Right lobe of liver (tissue), 6 donors: ENCODE measurements around the gene ARHGEF1. TPM values are rescaled to one million over a fixed set of nuclear protein-coding genes. Genes with fewer than 3 reads are reported as not detected.

Experiments used
- ATAC-seq, 4 donors: fragments of 200-7000 bp; cut with Tn5 transposase; one replicate each; pipeline ENCODE4 v1.9.1; 2020; ENCODE audit warnings: mild to moderate bottlenecking in 4 of 4, moderate library complexity in 4 of 4
- DNase-seq, 3 donors: peaks; one replicate each; pipeline ENCODE4 v3.0.0-alpha.2; 2020
- H3K27ac ChIP-seq, 3 donors: fragments of 200-600 bp; one replicate each; pipeline ENCODE4 v1.8.0; 2022
- H3K27me3 ChIP-seq, 2 donors: fragments of 200-600 bp; one replicate each; pipeline ENCODE4 v1.8.0; 2022
- H3K36me3 ChIP-seq, 4 donors: fragments of 200-600 bp; sonication (generic) in 1 of 4; one replicate each; pipeline versions ENCODE4 v1.5.1 to v1.8.0; 2017 to 2022; ENCODE audit warnings: control low read depth in 1 of 4
- H3K4me1 ChIP-seq, 4 donors: fragments of 200-600 bp; sonication (generic) in 1 of 4; one replicate each; pipeline versions ENCODE4 v1.5.1 to v1.8.0; 2017 to 2022; ENCODE audit warnings: control low read depth in 1 of 4
- H3K4me3 ChIP-seq, 3 donors: fragments of 200-600 bp; one replicate each; pipeline ENCODE4 v1.8.0; 2022
- H3K9me3 ChIP-seq, 4 donors: fragments of 200-600 bp; sonication (generic) in 1 of 4; one replicate each; pipeline versions ENCODE4 v1.5.1 to v1.8.0; 2017 to 2022; ENCODE audit warnings: control low read depth in 1 of 4
- CTCF ChIP-seq, 4 donors: fragments of 200-600 bp in 3 of 4; fragments of 450-650 bp in 1 of 4; IDR thresholded peaks; one replicate each; pipeline versions ENCODE4 v1.5.1 to v1.8.0; 2016 to 2022; ENCODE audit warnings: antibody characterized with exemption in 4 of 4, mild to moderate bottlenecking in 2 of 4
- POLR2A ChIP-seq: fragments of 450-650 bp; IDR thresholded peaks from one replicate; pipeline ENCODE4 v1.6.1; 2017; ENCODE audit warnings: antibody characterized with exemption, mild to moderate bottlenecking
- WGBS: methylation state at CpG from one replicate; pipeline ENCODE4 v1.1.6; 2018; ENCODE audit warnings: low coverage, low lambda C conversion rate; ENCODE audit not compliant: insufficient coverage; ENCODE audit errors: missing lambda C conversion rate; 5-methylcytosine and 5-hydroxymethylcytosine counted together
- intact Hi-C, 2 donors: fragments of 100-400 bp; cut with DNase I; formaldehyde crosslinking; loops; one replicate each; pipeline versions ENCODE4 v1.11.2 to v1.14.1; 2022
- total RNA-seq, 6 experiments: library from RNA; depleted of rRNA in 2 of 6; stranded (reverse); fragments of >200 nt in 2 of 6; fragmentation: NEBNext Ultra II Directional in 3 of 6; extraction: Animal tissue kit (Norgen Biotek cat#: 25700) in 3 of 6; gene quantifications; one replicate each; pipeline versions ENCODE4 v1.1.0 to v1.2.4, GENCODE V29; 2016 to 2023
- donor health status: DM: no; HTN: yes; CAD: no.
- donor health status: DM: no; HTN: no; CAD: no.
- donor health status: DM: no; HTN: no; CAD: no.
- donor health status: DM: no; HTN: yes; CAD: no.
- donor health status: DM: no; HTN: yes; CAD: no.

Gene ARHGEF1
- total RNA-seq, 6 experiments from 2014 or later = 25.3 to 39.7 (median 30.2) TPM

GRCh38 chr19:41940731-41941409, 57.9 kb downstream of the ARHGEF1 start:
- ATAC-seq = no peak
- Histone ChIP-seq H3K9me3 (no peaks in the 10 kb centered on the region), H3K27ac (no peak overlapping the region), H3K4me1 (peaks cover 0 to 6% (median 0%) of the 10 kb centered on the region in 4 donors), H3K36me3 (no peaks in the 10 kb centered on the region), H3K4me3 (peak overlapping the region in 2 of 3 donors; percentile 9 to 32), H3K27me3 (peaks cover 0 to 9% of the 10 kb centered on the region in 2 donors)
- 15% methylated on average over 28 of the region's 53 CpGs for WGBS
- TF ChIP-seq POLR2A = no peak
- TF ChIP-seq CTCF (IDR thresholded peaks at IDR 0.05) = no peak
- DNase-seq = no peak
- intact Hi-C loops = no loop called here

- Histone ChIP-seq H3K9me3 (no peaks in the 10 kb centered on the region), H3K4me3 (no peak overlapping the region), H3K27ac (no peak overlapping the region), H3K36me3 (no peaks in the 10 kb centered on the region), H3K4me1 (peaks cover 0 to 6% (median 0%) of the 10 kb centered on the region in 4 donors), H3K27me3 (peaks cover 0 to 9% of the 10 kb centered on the region in 2 donors)
- TF ChIP-seq POLR2A = no peak
- TF ChIP-seq CTCF (IDR thresholded peaks at IDR 0.05) = no peak
- intact Hi-C loops = no loop called here
- no peak for DNase-seq
- 95% methylated on average over 4 of the region's 9 CpGs for WGBS
- ATAC-seq = no peak
These were observed 58.6 kb downstream of the ARHGEF1 start for GRCh38 chr19:41941410-41942202.

- H3K27me3 ChIP-seq = peaks cover 0 to 9% of the 10 kb centered on the region in 2 donors
- no peak for DNase-seq
- intact Hi-C loops = no loop called here
- peaks cover 0 to 6% (median 0%) of the 10 kb centered on the region in 4 donors for H3K4me1 ChIP-seq
- H3K36me3 ChIP-seq = no peaks in the 10 kb centered on the region
- H3K9me3 ChIP-seq = no peaks in the 10 kb centered on the region
- TF ChIP-seq CTCF (IDR thresholded peaks at IDR 0.05) (no peak), POLR2A (no peak)
- no peak overlapping the region for H3K4me3 ChIP-seq
- no peak overlapping the region for H3K27ac ChIP-seq
- no peak for ATAC-seq
- WGBS = 33% methylated on average over 1 of the region's 2 CpGs
These were observed 61.4 kb downstream of the ARHGEF1 start for GRCh38 chr19:41944336-41944735.

GRCh38 chr19:41945135-41945766, 62.3 kb downstream of the ARHGEF1 start:
- intact Hi-C loops = loop anchor here in 1 of 2 donors (5.0 kb wide), 1 partner anchor 73 kb away; no protein-coding TSS in a partner anchor
- TF ChIP-seq POLR2A (no peak), CTCF (IDR thresholded peaks at IDR 0.05) (no peak)
- no peak for DNase-seq
- no peak overlapping the region for H3K27ac ChIP-seq
- peaks cover 0 to 6% (median 0%) of the 10 kb centered on the region in 4 donors for H3K4me1 ChIP-seq
- H3K27me3 ChIP-seq = peaks cover 0 to 9% of the 10 kb centered on the region in 2 donors
- H3K9me3 ChIP-seq = no peaks in the 10 kb centered on the region
- 71% methylated on average over 1 of the region's 8 CpGs for WGBS
- H3K4me3 ChIP-seq = no peak overlapping the region
- ATAC-seq = peak; percentile 40 to 54 (median 49)
- no peaks in the 10 kb centered on the region for H3K36me3 ChIP-seq
